HG02870 (cell line): ENCODE measurements around the gene IGF2BP1.
"Not testable (repeated sequence)": the region's sequence is repeated elsewhere in the genome, so short reads cannot be mapped to it uniquely, and the experiment has no call there.

Source experiments
- ATAC-seq: cut with Tn5 transposase; IDR thresholded peaks from one replicate; pipeline ENCODE4 v1.9.1; 2021; ENCODE audit warnings: mild to moderate bottlenecking, moderate library complexity; ENCODE audit not compliant: unreplicated experiment

IGF2BP1 gene

GRCh38 chr17:49049265-49049664, 52.1 kb downstream of the IGF2BP1 start:
- no peak for ATAC-seq

GRCh38 chr17:49050611-49051010, 53.4 kb downstream of the IGF2BP1 start:
- no peak for ATAC-seq

- no peak for ATAC-seq
These were observed 54.1 kb downstream of the IGF2BP1 start for GRCh38 chr17:49051269-49051668.

GRCh38 chr17:49053171-49053829, 56.1 kb downstream of the IGF2BP1 start:
- no peak for ATAC-seq

GRCh38 chr17:49054342-49055092, 57.3 kb downstream of the IGF2BP1 start:
- no peak for ATAC-seq

GRCh38 chr17:49055181-49055927, 58.2 kb downstream of the IGF2BP1 start:
- no peak for ATAC-seq

- ATAC-seq = no peak
These were observed 64.3 kb downstream of the IGF2BP1 start for GRCh38 chr17:49061524-49061943.

- no peak for ATAC-seq
These were observed 66.5 kb downstream of the IGF2BP1 start for GRCh38 chr17:49063652-49064051.

GRCh38 chr17:49067163-49067562, 70.0 kb downstream of the IGF2BP1 start:
- ATAC-seq = no peak

- ATAC-seq = no peak
These were observed 72.5 kb downstream of the IGF2BP1 start for GRCh38 chr17:49069585-49070273.

- ATAC-seq = no peak
These were observed 73.9 kb downstream of the IGF2BP1 start for GRCh38 chr17:49071106-49071505.

GRCh38 chr17:49074851-49075540, 77.8 kb downstream of the IGF2BP1 start:
- no peak for ATAC-seq

- ATAC-seq = no peak
These were observed 79.6 kb downstream of the IGF2BP1 start for GRCh38 chr17:49076573-49077384.

- ATAC-seq = no peak
These were observed 81.1 kb downstream of the IGF2BP1 start for GRCh38 chr17:49078248-49078647.

GRCh38 chr17:49079840-49080663, 82.9 kb downstream of the IGF2BP1 start:
- ATAC-seq = no peak

- ATAC-seq = no peak
These were observed 85.0 kb downstream of the IGF2BP1 start for GRCh38 chr17:49082231-49082630.

- not testable (repeated sequence) for ATAC-seq
These were observed 87.9 kb downstream of the IGF2BP1 start for GRCh38 chr17:49085046-49085445.

GRCh38 chr17:49085565-49086315, 88.6 kb downstream of the IGF2BP1 start:
- ATAC-seq = no peak
